Osteocyte (in vitro differentiated cells): ENCODE results near the gene ACVR2A. TPM values are rescaled to one million over a fixed set of nuclear protein-coding genes. Genes with fewer than 3 reads are reported as not detected.

Experiments used
- DNase-seq: peaks from one replicate; pipeline ENCODE4 v3.0.0; 2021; ENCODE audit warnings: mixed read lengths; ENCODE audit not compliant: unreplicated experiment; ENCODE audit errors: extremely low spot score
- H3K27ac Mint-ChIP-seq: one replicate; pipeline ENCODE4 v1.8.0; 2021; ENCODE audit warnings: mild to moderate bottlenecking, mixed read lengths; ENCODE audit not compliant: unreplicated experiment
- H3K27me3 Mint-ChIP-seq: one replicate; pipeline ENCODE4 v1.8.0; 2021; ENCODE audit warnings: mixed read lengths; ENCODE audit not compliant: unreplicated experiment
- H3K36me3 Mint-ChIP-seq: one replicate; pipeline ENCODE4 v1.8.0; 2021; ENCODE audit warnings: mixed read lengths; ENCODE audit not compliant: unreplicated experiment
- H3K4me1 Mint-ChIP-seq: one replicate; pipeline ENCODE4 v1.8.0; 2021; ENCODE audit warnings: mixed read lengths; ENCODE audit not compliant: unreplicated experiment
- H3K4me3 Mint-ChIP-seq: one replicate; pipeline ENCODE4 v1.8.0; 2021; ENCODE audit warnings: mild to moderate bottlenecking, moderate library complexity, mixed read lengths; ENCODE audit not compliant: unreplicated experiment
- H3K9me3 Mint-ChIP-seq: one replicate; pipeline ENCODE4 v1.8.0; 2021; ENCODE audit warnings: mixed read lengths; ENCODE audit not compliant: unreplicated experiment
- CTCF ChIP-seq: fragments of 200-600 bp; sonication (generic); IDR thresholded peaks from 2 replicates; pipeline ENCODE4 v1.5.0; 2021; ENCODE audit warnings: antibody characterized with exemption, mild to moderate bottlenecking, moderate library complexity
- long read RNA-seq: library from polyadenylated mRNA; unstranded; transcript quantifications from one replicate; pipeline ENCODE4 v2.0.0, GENCODE V29; 2021
- total RNA-seq: library from RNA; stranded (reverse); gene quantifications from 2 replicates; pipeline ENCODE4 v1.2.1, GENCODE V29; 2021

ACVR2A gene
- 12.5 and 12.9 TPM in 2 replicates for total RNA-seq
- long read RNA-seq, full-length matches to known transcripts, result 2 of 6 reads
- long read RNA-seq, partial matches to known transcripts, result 2 of 6 reads
- long read RNA-seq, other reads (novel, unspliced or antisense), result 2 of 6 reads

GRCh38 chr2:147844697-147845410 lies at the start of gene ACVR2A:
ACVR2A (plus strand) TSS chr2:147845029; CDS start chr2:147845153, 124 bp downstream.
- TF ChIP-seq CTCF, result no peak
- Mint-ChIP-seq H3K36me3 (no peaks in the 10 kb centered on the region), H3K27ac (peak within 1 kb of the TSS; percentile 98), H3K9me3 (no peaks in the 10 kb centered on the region), H3K4me1 (peaks cover 38% of the 10 kb centered on the region), H3K27me3 (no peaks in the 10 kb centered on the region), H3K4me3 (peak within 1 kb of the TSS; percentile 96)
- DNase-seq, result no peak

DNA sequence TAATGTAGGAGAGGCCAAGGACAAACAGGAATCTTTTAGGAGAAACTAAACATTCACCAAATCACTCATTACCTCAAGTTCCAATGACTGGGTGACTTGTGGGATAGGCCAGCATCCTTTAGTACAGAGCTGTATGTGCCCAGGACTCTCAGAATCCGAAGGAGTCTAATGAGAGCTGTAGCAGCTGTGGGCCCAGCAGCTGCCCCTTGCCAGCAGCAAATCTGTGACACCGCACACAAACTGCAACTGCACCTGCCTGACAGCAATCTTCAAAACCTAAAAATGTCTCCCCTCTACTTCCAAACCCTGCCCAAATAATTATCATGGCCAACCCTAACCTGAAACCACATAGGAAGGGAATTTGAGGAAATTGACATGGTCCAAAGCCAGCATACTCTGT lies 44.5 kb upstream of the ACVR2A start:
- H3K9me3 Mint-ChIP-seq, result no peaks in the 10 kb centered on the region
- H3K27ac Mint-ChIP-seq, result no peak overlapping the region
- no peak for DNase-seq
- H3K27me3 Mint-ChIP-seq, result peaks cover 4% of the 10 kb centered on the region
- no peaks in the 10 kb centered on the region for H3K36me3 Mint-ChIP-seq
- H3K4me3 Mint-ChIP-seq, result no peak overlapping the region
- peaks cover 10% of the 10 kb centered on the region for H3K4me1 Mint-ChIP-seq
- no peak for TF ChIP-seq CTCF

GRCh38 chr2:147806846-147807245 lies 38.0 kb upstream of the ACVR2A start:
- Mint-ChIP-seq H3K27me3 (peaks cover 11% of the 10 kb centered on the region), H3K36me3 (no peaks in the 10 kb centered on the region), H3K4me1 (no peaks in the 10 kb centered on the region), H3K9me3 (no peaks in the 10 kb centered on the region), H3K4me3 (no peak overlapping the region), H3K27ac (no peak overlapping the region)
- TF ChIP-seq CTCF, result no peak
- DNase-seq, result no peak

GRCh38 chr2:147808520-147808919 lies 36.3 kb upstream of the ACVR2A start:
- Mint-ChIP-seq H3K4me3 (no peak overlapping the region), H3K27me3 (peaks cover 11% of the 10 kb centered on the region), H3K9me3 (no peaks in the 10 kb centered on the region), H3K27ac (no peak overlapping the region), H3K36me3 (no peaks in the 10 kb centered on the region), H3K4me1 (no peaks in the 10 kb centered on the region)
- DNase-seq, result no peak
- TF ChIP-seq CTCF, result no peak

GRCh38 chr2:147810883-147811765 lies 33.7 kb upstream of the ACVR2A start:
- no peak for TF ChIP-seq CTCF
- Mint-ChIP-seq H3K36me3 (no peaks in the 10 kb centered on the region), H3K4me1 (no peaks in the 10 kb centered on the region), H3K27me3 (peaks cover 15% of the 10 kb centered on the region), H3K27ac (no peak overlapping the region), H3K9me3 (no peaks in the 10 kb centered on the region), H3K4me3 (no peak overlapping the region)
- DNase-seq, result no peak
